CD4-positive, alpha-beta T cell treated with Interleukin-6 at 100 ng/mL for 8 hours (primary cell): ENCODE data around the gene MAN2B2.

Experiments
- DNase-seq: peaks from one replicate; pipeline ENCODE4 v3.0.0-alpha.2; 2020; ENCODE audit warnings: mixed read lengths, low spot score

MAN2B2 gene

DNA sequence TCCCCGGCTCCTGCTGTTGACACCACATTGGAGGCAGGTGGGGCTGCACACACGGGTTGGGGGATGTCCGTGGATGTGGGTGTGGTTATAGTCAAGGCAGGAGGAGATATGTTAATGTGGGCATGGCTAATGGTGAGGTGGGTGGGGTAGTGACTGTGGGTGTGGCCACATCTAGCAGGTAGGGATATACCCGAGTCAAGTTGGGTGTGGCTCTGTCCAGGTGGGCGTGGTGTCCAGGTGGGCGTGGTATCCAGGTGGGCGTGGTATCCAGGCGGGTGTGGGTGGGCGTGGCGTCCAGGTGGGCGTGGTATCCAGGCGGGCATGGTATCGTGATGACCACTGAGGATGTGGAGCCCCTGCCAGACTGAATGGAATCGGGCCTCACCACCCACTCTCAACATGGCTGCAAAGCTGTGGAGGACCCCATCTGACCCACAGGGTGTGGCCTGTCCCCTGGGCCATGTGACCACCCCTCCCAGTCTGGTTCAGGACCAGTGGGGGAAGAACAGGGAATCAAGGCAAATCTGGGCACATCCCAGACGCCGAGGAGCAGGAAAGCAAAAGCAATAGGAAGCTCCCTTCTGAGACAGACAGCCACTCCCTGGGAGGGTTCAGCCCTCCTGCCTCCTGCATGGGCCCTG is 21.0 kb downstream of the MAN2B2 start:
- no peak for DNase-seq

- no peak for DNase-seq
Measured at GRCh38 chr4:6596948-6597347, 22.0 kb downstream of the MAN2B2 start.

DNA sequence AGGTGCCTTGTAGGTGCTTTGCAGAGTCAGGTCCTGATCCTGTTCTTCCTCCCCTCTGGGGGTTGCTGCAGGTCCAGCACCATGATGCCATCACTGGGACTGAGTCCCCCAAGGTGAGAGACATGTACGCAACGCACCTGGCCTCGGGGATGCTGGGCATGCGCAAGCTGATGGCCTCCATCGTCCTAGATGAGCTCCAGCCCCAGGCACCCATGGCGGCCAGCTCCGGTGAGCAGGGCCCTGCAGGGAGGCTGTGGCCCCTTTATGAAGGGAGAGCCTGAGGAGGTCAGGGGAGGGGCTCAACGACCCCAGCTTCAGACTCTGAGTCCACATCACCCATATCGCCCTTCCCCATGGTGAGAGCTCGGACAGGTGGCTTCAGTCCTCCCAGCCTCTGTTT is 23.1 kb downstream of the MAN2B2 start:
- no peak for DNase-seq

- no peak for DNase-seq
Measured at GRCh38 chr4:6598641-6599040, 23.7 kb downstream of the MAN2B2 start.

- DNase-seq, result no peak
Measured at GRCh38 chr4:6601661-6602250, 26.8 kb downstream of the MAN2B2 start.

DNA sequence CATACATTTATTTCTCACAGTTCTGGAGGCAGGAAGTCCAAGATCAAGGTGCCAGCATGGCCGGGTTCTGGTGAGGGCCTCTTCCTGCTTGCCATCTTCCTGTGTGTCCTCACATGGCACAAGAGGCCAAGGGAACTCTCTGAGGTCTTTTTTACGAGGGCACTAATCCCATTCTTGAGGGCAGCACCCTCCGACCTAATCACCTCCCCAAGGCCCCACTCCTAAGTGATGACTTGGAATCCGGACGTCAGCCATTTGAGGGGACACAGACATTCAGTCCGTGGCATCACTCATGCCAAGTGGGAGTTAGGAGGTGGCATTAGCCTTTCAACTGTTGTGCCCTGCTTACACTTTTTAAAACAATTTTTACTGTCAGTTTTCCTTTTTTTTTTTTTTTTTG is 27.3 kb downstream of the MAN2B2 start:
- no peak for DNase-seq

GRCh38 chr4:6603128-6603527 is 28.1 kb downstream of the MAN2B2 start:
- no peak for DNase-seq

DNA sequence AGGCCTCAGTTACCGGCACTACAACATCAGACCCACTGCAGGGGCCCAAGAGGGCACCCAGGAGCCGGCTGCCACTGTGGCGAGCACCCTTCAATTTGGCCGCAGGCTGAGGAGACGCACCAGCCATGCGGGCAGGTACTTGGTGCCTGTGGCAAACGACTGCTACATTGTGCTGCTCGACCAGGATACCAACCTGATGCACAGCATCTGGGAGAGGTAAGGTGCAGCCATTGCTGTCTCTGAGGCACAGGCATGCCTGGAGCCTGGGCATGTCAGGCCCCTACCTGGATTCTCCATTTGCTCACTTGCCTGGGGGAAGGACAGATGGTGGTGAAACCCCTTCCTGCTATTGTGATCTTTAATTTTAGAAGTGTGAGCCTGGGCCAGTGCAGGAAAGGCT is 30.1 kb downstream of the MAN2B2 start:
- DNase-seq, result no peak

DNA sequence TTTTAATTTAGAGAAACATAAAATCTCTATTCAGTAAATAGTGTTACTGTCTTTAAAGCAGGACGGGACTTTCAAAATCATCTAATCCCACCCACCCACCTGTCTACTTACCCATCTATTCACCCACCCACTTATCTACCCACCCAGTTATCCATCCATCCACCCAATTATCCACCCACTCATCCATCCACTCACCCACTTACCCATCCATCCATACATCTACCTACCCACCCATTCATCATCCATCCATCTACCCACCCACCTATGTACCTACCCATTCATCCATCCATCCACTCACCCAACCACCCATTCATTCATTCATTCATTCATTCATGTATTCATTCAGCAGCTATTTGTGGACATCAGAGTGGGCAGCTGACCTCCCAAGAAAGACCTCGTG is 30.6 kb downstream of the MAN2B2 start:
- DNase-seq, result no peak

DNA sequence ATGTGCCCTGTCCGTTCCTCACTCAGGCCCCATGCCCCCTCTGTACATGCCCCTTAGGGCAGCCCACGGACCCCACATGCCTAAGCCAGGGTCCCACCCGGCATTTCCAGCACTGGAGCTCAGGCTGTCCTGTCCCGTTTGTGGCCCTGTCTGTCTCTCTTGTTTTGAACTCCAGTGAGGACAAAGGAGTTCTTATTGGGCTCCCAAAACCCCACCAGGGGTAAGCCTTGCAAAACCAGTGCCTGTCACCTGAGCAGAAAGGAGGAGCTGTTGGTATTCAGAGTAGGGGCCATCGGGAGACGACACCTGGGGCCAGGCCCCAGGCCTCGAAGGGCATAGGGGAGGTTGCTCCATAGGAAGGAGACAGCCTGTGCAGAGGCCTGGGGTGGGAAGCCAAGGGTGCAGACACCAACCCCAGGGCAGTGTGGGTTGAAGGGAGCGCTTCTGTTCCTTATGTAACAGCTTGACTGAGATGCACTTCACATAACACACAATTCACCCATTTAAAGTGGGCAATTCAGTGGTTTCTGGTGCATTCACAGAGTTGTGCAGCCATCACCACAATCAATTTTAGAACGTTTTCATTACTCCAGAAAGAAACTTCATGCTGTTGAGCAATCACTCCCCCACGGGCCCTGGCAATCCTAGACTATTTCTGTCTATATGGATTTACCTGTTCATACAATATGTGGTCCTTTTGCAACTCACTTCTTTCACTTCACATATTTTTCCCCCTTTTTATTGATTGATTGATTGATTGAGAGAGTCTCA is 31.7 kb downstream of the MAN2B2 start:
- DNase-seq, result no peak

GRCh38 chr4:6607368-6608055 is 32.5 kb downstream of the MAN2B2 start:
- no peak for DNase-seq

- no peak for DNase-seq
Measured at GRCh38 chr4:6608758-6609414, 33.9 kb downstream of the MAN2B2 start.

- no peak for DNase-seq
Measured at GRCh38 chr4:6609415-6610079, 34.6 kb downstream of the MAN2B2 start.

- DNase-seq, result no peak
Measured at GRCh38 chr4:6610856-6611430, 36.0 kb downstream of the MAN2B2 start.

- DNase-seq, result no peak
Measured at GRCh38 chr4:6612961-6613675, 38.1 kb downstream of the MAN2B2 start.

DNA sequence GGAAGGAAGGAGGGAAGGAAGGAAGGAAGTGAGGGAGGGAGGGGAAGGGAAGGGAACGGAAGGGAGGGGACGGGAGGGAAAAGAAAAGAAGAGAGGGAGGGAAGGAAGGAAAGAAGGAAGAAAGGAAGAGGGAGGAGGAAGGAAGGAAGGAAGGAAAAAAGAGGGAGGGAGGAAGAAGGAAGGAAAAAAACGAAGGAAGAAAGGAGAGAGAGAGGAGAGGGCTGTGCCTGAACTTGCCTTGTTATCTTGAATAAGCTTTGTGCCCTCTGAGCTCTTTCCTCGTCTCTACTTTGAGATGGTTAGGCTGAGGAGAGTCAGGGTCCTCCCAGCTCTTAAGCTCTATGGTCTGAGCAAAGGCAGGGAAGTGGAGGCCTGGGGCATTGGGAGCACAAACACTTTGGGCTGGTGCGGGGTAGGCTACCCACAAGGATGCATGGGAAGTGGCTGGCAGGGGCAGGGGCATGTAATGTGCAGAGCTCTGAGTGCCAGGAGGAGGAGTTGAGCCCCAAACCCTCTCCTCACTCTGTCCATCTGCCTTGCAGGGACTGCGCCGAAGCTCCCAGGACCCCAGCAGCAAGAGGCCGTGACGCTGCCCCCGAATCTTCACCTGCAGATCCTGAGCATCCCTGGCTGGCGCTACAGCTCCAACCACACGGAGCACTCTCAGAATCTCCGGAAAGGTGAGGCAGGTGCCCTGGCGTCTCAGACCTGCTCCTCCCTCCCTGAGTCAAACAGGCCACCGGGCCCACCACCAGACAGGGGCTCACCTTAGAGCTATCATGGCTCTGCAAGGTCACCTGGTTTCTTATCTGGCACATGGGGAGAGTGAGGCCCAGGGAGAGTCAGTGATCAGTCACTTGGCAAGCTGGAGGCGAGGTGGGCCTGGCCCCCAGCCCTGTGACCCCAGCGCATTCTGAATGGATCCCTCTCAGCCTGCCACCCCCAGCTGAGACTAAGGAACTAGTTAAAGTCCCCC is 39.0 kb downstream of the MAN2B2 start:
- DNase-seq, result no peak

DNA sequence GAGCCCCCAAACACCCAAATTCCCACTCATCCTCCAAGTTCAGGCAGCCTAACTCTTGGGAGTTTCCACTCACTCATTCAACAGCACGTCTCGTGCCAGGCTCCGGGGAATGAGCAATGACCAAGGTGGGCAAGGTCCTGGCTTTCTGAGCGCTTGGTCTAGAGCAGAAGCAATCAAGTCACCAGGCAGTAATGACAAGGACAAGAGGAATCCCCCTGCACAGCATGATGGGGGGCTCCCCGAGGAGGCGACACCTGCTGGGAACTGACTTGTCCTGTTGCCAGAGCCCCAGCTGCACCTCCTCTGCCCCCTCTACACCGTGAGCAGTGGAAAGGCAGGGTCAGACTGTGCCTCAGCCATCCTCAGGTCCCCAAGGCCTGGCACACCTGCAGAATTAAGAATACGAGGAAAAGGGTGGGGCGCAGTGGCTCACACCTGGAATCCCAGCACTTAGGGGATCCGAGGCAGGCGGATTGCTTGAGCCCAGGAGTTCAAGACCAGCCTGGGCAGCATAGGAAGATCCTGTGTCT is 39.8 kb downstream of the MAN2B2 start:
- no peak for DNase-seq

DNA sequence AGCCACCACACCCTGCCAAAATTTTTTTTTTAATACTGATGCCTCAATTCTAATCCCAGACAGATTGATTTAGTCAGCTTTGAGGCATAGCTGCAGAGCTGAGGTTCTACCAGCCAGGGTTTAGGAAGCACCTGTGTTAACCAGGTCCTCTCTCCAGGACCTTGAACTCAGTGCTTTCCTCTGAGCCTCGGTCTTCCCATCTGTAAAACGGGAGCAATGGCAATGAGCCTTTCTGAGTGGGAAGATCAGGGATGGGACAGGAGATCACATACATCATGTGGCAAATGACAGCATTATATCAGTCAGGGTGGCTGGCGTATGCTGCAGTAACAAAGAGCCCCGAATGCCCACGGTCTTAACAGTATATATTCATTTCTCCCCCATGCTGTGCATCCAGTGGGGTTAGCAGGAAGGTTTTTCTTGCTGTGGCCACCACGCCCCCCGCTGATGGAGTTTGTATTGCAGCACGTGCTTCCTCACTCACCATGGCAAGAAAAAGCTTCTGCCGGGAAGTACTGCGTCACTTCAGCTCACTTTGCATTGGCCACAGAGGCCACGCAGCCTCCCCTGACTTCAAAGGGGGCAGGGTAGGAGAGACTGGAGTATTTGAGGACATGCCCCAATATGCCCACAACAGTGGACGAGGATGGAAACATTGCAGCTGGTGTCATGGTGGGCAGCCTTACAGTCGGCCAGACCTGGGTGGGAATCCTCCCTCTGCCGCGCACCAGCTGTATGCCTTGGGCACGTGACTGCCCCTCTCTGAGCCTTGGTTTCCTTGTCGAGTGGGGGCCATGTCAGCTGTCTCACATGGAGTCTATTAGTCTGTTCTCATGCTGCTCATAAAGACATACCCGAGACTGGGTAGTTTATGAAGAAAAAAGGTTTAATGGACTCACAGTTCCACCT is 41.4 kb downstream of the MAN2B2 start:
- DNase-seq, result no peak
